GM10248 (cell line): ENCODE data around the gene WIPF2.
A peak's percentile ranks its signal among the peaks of the same experiment; 100 is the strongest.

Experiments used
- CTCF ChIA-PET: fragments of 300-600 bp; sonication (Branson Sonifier 250); formaldehyde crosslinking; extraction: SDS; loops from one replicate; lab custom pipeline; 2021; ENCODE audit warnings: antibody characterized with exemption; lab: Yijun Ruan, JAX
- POLR2A ChIA-PET: fragments of 350-650 bp; sonication (Branson Sonifier 250); formaldehyde crosslinking; extraction: SDS; loops from one replicate; lab custom pipeline; 2020; ENCODE audit warnings: antibody characterized with exemption; lab: Yijun Ruan, JAX
- DNase-seq: peaks from one replicate; pipeline ENCODE4 v3.0.0; 2012; ENCODE audit errors: extremely low spot score
- CTCF ChIP-seq: IDR thresholded peaks from 2 replicates; pipeline ENCODE4 v1.5.1; 2012; ENCODE audit warnings: mild to moderate bottlenecking, low read depth; ENCODE audit errors: extremely low read depth, missing control alignments, control extremely low read depth

Gene WIPF2

GRCh38 chr17:40323391-40324381, 104.6 kb downstream of the WIPF2 start:
- DNase-seq, result no peak
- POLR2A ChIA-PET, result interaction anchor here (0.5 to 1.2 kb wide), 5 partner anchors 15 to 94 kb away, joined by 3 to 11 read pairs (median 3); partner anchors contain the start of gene TOP2A
- CTCF ChIA-PET, result interaction anchor here (0.9 to 15.6 kb wide), 9 partner anchors 11 to 1342 kb away, joined by 3 to 163 read pairs (median 3); partner anchors contain the start of gene RARA

GRCh38 chr17:40325156-40326013, 106.3 kb downstream of the WIPF2 start:
- ChIA-PET CTCF (interaction anchor here (0.8 to 15.6 kb wide), 9 partner anchors 9 to 207 kb away, joined by 3 to 163 read pairs (median 12); partner anchors contain the start of gene RARA), POLR2A (interaction anchor here (0.6 to 1.2 kb wide), 5 partner anchors 14 to 37 kb away, joined by 3 to 4 read pairs (median 3); no protein-coding TSS in a partner anchor)
- peak; percentile 68 for DNase-seq
- no peak for TF ChIP-seq CTCF

More at GRCh38 chr17:40323391-40324381, 104.6 kb downstream of the WIPF2 start:
- TF ChIP-seq CTCF, result no peak

- TF ChIP-seq CTCF, result no peak
- ChIA-PET CTCF (interaction anchor here (0.8 to 6.9 kb wide), 9 partner anchors 9 to 234 kb away, joined by 3 to 50 read pairs (median 6); partner anchors contain the start of gene RARA), POLR2A (interaction anchor here (0.6 to 0.8 kb wide), 3 partner anchors 19 to 341 kb away, joined by 3 to 10 read pairs (median 3); no protein-coding TSS in a partner anchor)
- DNase-seq, result no peak
These were observed 107.1 kb downstream of the WIPF2 start for GRCh38 chr17:40326014-40326831.

GRCh38 chr17:40326832-40327199, 107.7 kb downstream of the WIPF2 start:
- CTCF ChIA-PET, result interaction anchor here (0.9 to 6.9 kb wide), 7 partner anchors 10 to 234 kb away, joined by 3 to 50 read pairs (median 6); no protein-coding TSS in a partner anchor
- no peak for TF ChIP-seq CTCF
- no peak for DNase-seq
- POLR2A ChIA-PET, result interaction anchor here (0.6 to 0.7 kb wide), 2 partner anchors 252 to 342 kb away, joined by 3 to 10 read pairs; no protein-coding TSS in a partner anchor

- DNase-seq, result no peak
- ChIA-PET POLR2A (no interaction called here), CTCF (interaction anchor here (0.9 to 6.9 kb wide), 9 partner anchors 11 to 233 kb away, joined by 3 to 50 read pairs (median 6); no protein-coding TSS in a partner anchor)
- TF ChIP-seq CTCF, result no peak
These were observed 108.2 kb downstream of the WIPF2 start for GRCh38 chr17:40327244-40327729.
